Measurements from ENCODE around the gene PGAM5. TPM values are rescaled to one million over a fixed set of nuclear protein-coding genes. Genes with fewer than 3 reads are reported as not detected.

PGAM5 gene
- total RNA-seq = 14.8 and 17.5 TPM in 2 replicates

GRCh38 chr12:132710405-132711079 lies at the start of gene PGAM5:
Gene PGAM5, plus strand, starts transcription at chr12:132710842. Its CDS starts 35 bp downstream, at chr12:132710877.

GRCh38 chr12:132687211-132688164 lies 23.2 kb upstream of the PGAM5 start, which contains the start of the genes POLE and PXMP2:
Gene POLE, minus strand, starts transcription at chr12:132687342. Its CDS starts 27 bp downstream, at chr12:132687315.
Gene PXMP2, plus strand, starts transcription at chr12:132687587. Its CDS starts 84 bp downstream, at chr12:132687671.

GRCh38 chr12:132761032-132761920 lies 50.6 kb downstream of the PGAM5 start, which contains the start of gene ANKLE2:
Gene ANKLE2, minus strand, starts transcription at chr12:132761832. Its CDS starts 34 bp downstream, at chr12:132761798.

Other genes starting within 250 kb of the PGAM5 start
- 7.7 and 11.2 TPM in 2 replicates for gene FBRSL1, start 220.7 kb upstream of the PGAM5 start, total RNA-seq
- not detected in 2 replicates for gene LRCOL1, start 100.3 kb upstream of the PGAM5 start, total RNA-seq
- gene P2RX2, start 92.1 kb upstream of the PGAM5 start, total RNA-seq = not detected in 2 replicates
- gene POLE, start 23.5 kb upstream of the PGAM5 start, total RNA-seq = 6.7 and 12.4 TPM in 2 replicates
- gene PXMP2, start 23.3 kb upstream of the PGAM5 start, total RNA-seq = 17.2 and 24.9 TPM in 2 replicates
- gene ANKLE2, start 51.0 kb downstream of the PGAM5 start, total RNA-seq = 26.6 and 31.8 TPM in 2 replicates
- gene GOLGA3, start 118.0 kb downstream of the PGAM5 start, total RNA-seq = 74.8 and 82.4 TPM in 2 replicates
- 19.7 and 22.3 TPM in 2 replicates for gene CHFR, start 176.8 kb downstream of the PGAM5 start, total RNA-seq
- gene ZNF605, start 245.5 kb downstream of the PGAM5 start, total RNA-seq = 6.9 and 14.0 TPM in 2 replicates

All from cardiac ventricle fibroblast (primary cell).